ENCODE data around the gene SIVA1. TPM values are rescaled to one million over a fixed set of nuclear protein-coding genes. Genes with fewer than 3 reads are reported as not detected.
A peak's percentile ranks its signal among the peaks of the same experiment; 100 is the strongest.

Gene SIVA1
- total RNA-seq, 2 donors from 2014 or later = 58.3 to 66.1 TPM

- intact Hi-C loops (cut with DNase I) = no loop called here
- no peak for DNase-seq (ENCODE audit: low spot score)
These were observed 21.3 kb upstream of the SIVA1 start for GRCh38 chr14:104731320-104732294.

DNA sequence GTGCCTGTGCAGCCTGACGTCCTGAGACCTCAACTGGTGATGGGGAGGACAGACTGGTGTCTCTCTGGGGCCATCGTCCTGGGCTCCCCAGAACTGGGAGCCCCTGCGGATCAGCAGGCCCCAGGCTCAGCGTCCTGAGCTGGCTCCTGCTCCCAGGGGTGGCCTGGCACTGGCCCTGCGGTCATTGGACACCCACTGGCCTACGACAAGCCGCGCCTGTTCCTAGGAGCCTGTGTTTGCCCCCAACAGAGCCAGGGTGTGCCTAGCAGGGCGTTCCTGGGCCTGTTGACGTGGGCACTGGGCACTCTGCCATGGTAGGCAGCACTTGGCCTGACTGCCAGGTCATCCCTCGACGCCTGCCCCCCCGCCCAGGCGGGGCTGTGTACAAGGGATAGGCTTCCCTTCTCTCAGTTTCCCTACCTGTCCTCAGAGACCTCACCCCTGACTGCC, 20.6 kb upstream of the SIVA1 start:
- no peak for DNase-seq (ENCODE audit: low spot score)
- intact Hi-C loops (cut with DNase I) = no loop called here

- DNase-seq (ENCODE audit: low spot score) = no peak
- intact Hi-C loops (cut with DNase I) = no loop called here
These were observed 19.8 kb upstream of the SIVA1 start for GRCh38 chr14:104732931-104733681.

DNA sequence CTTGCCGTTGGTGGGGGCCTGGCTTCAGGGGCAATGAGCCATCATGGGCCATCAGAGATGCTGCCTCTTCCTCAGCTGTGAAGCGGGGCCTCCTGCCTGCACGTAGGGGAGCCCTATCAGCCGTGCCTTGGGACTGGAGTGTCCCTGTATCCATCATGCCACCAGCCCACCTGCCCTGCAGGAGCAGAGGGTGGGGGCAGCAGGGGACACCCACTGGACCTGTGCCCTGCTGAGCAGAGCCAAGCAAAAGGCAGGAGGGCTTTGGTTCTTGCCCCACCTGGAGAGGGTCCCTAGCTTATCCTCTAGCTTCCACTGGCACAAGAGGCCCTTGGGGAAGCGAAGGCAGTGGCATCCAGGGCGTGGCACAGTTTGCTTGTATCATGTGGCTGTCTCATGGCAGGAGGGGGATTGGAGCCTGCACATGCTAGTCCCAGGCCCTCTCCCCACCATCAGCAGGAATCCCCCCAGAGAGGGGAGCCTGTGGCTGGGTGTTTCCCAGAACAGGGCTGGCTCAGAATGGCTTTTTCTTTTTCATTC, 18.8 kb upstream of the SIVA1 start:
- no peak for DNase-seq (ENCODE audit: low spot score)
- intact Hi-C loops (cut with DNase I) = no loop called here

GRCh38 chr14:104734601-104734990, 18.4 kb upstream of the SIVA1 start:
- intact Hi-C loops (cut with DNase I) = no loop called here
- no peak for DNase-seq (ENCODE audit: low spot score)

DNA sequence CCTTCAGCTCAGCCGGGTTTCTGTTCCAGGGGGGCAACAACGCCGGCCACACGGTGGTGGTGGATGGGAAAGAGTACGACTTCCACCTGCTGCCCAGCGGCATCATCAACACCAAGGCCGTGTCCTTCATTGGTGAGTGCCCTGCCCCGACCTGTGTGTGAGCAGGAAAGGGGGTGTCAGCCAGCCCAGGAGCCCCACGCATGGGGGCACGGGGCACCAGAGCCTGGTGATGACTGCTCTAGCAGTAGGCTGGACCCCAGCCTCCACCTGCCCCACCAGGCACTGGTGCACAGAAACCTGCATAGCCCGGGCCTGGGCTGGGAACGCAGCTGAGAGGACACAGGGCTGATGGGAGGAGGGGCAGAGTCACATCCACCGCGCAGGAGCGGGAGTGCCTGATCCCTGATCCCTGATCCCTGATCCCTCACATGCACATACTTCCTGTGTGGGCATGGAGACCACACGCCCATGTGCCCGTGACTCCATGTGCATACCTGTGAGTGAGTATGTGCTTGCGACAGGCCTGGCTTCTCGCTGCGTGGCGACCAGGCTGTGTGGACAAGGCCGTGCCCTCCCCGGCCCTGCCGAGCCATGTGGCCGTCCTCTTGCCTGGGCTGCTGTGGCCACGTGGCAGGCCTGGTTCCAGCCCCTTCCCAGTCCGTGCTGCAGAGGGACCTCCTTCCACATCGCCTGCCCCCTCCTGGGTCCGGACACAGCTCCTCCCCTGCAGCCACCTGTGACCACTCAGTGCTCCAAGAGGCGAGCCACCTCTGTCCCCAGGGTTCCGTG, 17.8 kb upstream of the SIVA1 start:
- no peak for DNase-seq (ENCODE audit: low spot score)
- intact Hi-C loops (cut with DNase I) = no loop called here

GRCh38 chr14:104735830-104736642, 16.9 kb upstream of the SIVA1 start:
- DNase-seq (ENCODE audit: low spot score) = peak; percentile 98
- intact Hi-C loops (cut with DNase I) = no loop called here

GRCh38 chr14:104738375-104739019, 14.4 kb upstream of the SIVA1 start:
- intact Hi-C loops (cut with DNase I) = no loop called here
- no peak for DNase-seq (ENCODE audit: low spot score)

- intact Hi-C loops (cut with DNase I) = no loop called here
- no peak for DNase-seq (ENCODE audit: low spot score)
These were observed 13.9 kb upstream of the SIVA1 start for GRCh38 chr14:104739026-104739425.

DNA sequence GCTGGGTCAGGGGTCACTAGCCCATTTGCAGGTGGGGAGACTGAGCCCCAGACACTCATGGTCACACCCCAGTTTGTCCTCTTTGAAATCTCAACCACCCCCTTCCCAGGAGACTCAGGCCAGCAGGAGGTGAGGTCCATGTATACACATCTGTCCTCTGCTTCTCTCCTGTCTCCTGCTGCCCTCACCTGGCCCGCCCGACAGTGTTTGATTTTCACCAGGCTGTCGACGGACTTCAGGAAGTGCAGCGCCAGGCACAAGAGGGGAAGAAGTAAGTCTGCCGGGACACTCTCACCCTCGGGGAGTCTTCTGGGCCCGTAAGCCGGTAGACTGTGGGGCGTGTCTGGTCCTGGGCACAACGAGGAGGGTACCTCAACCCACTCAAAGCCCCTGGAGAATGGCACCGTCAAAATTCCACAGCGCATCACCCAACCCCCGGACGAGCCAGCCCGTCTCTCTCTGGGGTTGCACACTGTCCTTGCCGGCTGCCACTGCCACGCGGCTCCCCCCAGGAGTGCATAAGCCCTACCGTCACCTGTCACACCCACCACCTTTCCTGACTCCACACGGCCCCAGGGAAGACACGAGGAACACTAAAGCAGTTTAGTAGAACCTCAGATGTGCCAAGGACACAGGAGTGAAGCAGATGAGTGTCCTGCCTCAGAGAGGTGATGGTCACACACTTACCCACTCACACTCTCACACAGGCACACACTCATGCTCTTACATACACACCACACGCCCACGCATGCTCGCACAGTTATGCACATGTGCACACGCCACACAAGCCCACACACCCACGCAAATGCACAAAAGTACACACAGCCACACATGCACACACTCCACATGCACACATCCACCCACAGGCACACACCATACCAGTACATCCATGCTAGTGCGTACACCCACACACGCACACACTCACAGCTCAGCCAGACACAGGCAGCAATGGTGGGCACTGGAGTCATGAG, 13.1 kb upstream of the SIVA1 start:
- intact Hi-C loops (cut with DNase I) = no loop called here
- no peak for DNase-seq (ENCODE audit: low spot score)

- no peak for DNase-seq (ENCODE audit: low spot score)
- intact Hi-C loops (cut with DNase I) = no loop called here
These were observed 11.7 kb upstream of the SIVA1 start for GRCh38 chr14:104741108-104741802.

GRCh38 chr14:104741803-104742251, 11.1 kb upstream of the SIVA1 start:
- no peak for DNase-seq (ENCODE audit: low spot score)
- intact Hi-C loops (cut with DNase I) = no loop called here

DNA sequence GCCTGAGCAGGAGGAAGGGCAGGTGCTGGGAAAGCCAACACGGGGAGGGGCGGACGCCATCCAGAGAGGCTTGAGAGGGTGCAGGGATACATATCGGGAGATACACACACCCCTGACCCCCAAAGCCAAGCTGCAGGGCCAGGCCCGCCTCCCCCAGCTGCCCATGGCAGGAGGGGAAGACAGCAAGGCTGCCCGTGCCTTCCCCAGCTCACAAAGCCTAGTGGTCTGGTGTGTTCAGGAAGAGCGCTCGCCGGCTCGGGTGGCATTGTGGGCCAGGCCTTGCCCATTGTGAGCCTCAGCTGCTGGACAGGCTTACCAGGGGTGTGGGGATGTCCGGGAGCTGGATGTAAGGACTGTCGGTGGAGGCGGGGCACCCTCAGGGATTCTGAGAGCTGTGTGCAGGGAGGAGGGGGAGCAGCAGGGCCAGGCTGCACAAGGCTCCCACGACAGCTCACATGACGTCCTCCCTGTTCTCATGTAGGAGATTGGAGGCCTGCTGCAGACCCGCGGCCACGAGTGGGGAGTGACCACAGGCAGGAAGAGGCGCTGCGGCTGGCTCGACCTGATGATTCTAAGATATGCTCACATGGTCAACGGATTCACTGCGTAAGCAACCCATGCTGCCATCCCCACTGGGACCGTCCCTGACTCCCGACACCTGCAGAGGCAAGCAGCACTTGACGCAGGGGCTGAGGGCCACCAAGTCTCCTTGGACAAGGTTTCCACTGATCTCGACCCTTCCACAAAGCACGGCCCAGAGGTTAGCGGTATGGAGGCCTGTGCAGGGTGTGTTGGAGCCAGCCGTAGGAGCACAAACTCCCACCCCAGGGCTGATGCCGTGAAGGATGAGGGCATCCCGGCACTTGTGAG, 10.1 kb upstream of the SIVA1 start:
- intact Hi-C loops (cut with DNase I) = no loop called here
- DNase-seq (ENCODE audit: low spot score) = no peak

GRCh38 chr14:104743461-104744380, 9.2 kb upstream of the SIVA1 start:
- DNase-seq (ENCODE audit: low spot score) = no peak
- intact Hi-C loops (cut with DNase I) = no loop called here

All from posterior vena cava (tissue), 2 donors.